ENCODE results near the gene C12orf42.

Gene C12orf42

DNA sequence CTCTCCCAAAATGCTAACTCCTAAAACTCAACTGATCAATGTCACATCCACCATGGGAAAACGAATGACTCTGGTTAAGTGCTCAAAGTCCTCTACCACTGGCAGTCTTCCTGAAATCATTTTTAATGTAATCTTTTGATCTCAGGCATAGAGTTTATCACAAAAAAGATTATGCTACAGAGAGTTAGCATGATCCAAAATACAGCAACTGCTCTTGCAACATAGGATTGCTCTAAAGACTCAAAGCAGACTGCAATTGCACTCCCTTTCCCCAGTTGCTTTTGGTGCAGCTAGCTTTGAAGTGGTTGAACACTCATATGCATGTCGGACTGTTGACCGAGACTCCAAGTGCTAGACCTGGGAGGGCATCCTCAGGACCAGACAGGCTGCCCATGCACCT lies 109.3 kb downstream of the C12orf42 start:
- no peak for TF ChIP-seq SIN3A (IDR thresholded peaks at IDR 0.05; ENCODE audit: borderline replicate concordance, insufficient read depth, low read length)
- TF ChIP-seq TAF1 (IDR thresholded peaks at IDR 0.05; ENCODE audit: borderline replicate concordance, insufficient read depth, low read length), result no peak
- TF ChIP-seq, protein P1, sequence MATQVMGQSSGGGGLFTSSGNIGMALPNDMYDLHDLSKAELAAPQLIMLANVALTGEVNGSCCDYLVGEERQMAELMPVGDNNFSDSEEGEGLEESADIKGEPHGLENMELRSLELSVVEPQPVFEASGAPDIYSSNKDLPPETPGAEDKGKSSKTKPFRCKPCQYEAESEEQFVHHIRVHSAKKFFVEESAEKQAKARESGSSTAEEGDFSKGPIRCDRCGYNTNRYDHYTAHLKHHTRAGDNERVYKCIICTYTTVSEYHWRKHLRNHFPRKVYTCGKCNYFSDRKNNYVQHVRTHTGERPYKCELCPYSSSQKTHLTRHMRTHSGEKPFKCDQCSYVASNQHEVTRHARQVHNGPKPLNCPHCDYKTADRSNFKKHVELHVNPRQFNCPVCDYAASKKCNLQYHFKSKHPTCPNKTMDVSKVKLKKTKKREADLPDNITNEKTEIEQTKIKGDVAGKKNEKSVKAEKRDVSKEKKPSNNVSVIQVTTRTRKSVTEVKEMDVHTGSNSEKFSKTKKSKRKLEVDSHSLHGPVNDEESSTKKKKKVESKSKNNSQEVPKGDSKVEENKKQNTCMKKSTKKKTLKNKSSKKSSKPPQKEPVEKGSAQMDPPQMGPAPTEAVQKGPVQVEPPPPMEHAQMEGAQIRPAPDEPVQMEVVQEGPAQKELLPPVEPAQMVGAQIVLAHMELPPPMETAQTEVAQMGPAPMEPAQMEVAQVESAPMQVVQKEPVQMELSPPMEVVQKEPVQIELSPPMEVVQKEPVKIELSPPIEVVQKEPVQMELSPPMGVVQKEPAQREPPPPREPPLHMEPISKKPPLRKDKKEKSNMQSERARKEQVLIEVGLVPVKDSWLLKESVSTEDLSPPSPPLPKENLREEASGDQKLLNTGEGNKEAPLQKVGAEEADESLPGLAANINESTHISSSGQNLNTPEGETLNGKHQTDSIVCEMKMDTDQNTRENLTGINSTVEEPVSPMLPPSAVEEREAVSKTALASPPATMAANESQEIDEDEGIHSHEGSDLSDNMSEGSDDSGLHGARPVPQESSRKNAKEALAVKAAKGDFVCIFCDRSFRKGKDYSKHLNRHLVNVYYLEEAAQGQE (IDR thresholded peaks at IDR 0.05; ENCODE audit: insufficient read depth in 1 of 2, low read depth in 2 of 2, low read length in 2 of 2), result no peak
- no peak for TF ChIP-seq POLR2AphosphoS5 (IDR thresholded peaks at IDR 0.05; ENCODE audit: low read depth, low read length)
- no peak for TF ChIP-seq FOXP2 (optimal IDR thresholded peaks at IDR 0.05; ENCODE audit: borderline replicate concordance, extremely low read depth, extremely low read length, insufficient read depth)

GRCh38 chr12:103382736-103383346 lies 112.9 kb downstream of the C12orf42 start:
- TF ChIP-seq POLR2AphosphoS5 (IDR thresholded peaks at IDR 0.05; ENCODE audit: low read depth, low read length) (no peak), SIN3A (IDR thresholded peaks at IDR 0.05; ENCODE audit: borderline replicate concordance, insufficient read depth, low read length) (no peak), FOXP2 (optimal IDR thresholded peaks at IDR 0.05; ENCODE audit: borderline replicate concordance, extremely low read depth, extremely low read length, insufficient read depth) (no peak), TAF1 (IDR thresholded peaks at IDR 0.05; ENCODE audit: borderline replicate concordance, insufficient read depth, low read length) (no peak)
- TF ChIP-seq, protein P1 (IDR thresholded peaks at IDR 0.05; ENCODE audit: insufficient read depth in 1 of 2, low read depth in 2 of 2, low read length in 2 of 2), result no peak

DNA sequence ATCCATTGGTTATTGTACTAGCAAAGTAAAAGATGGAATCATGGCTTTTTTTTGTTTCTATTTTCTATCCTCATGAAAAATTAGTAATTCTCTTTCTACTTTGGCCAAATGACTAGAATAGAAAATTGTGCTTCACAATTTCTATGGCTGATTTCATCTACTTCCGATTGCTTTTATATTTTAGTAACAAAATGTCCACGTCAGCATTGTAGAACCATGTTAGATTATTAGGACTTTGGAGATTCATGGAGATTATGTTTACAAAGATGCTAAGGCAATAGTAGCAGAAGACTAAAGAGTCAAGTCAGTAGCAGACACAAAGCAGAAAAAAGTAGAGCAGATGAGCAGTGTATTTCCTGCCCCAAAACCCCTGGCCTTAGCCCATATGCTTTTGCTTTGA lies 113.6 kb downstream of the C12orf42 start:
- no peak for TF ChIP-seq TAF1 (IDR thresholded peaks at IDR 0.05; ENCODE audit: borderline replicate concordance, insufficient read depth, low read length)

DNA sequence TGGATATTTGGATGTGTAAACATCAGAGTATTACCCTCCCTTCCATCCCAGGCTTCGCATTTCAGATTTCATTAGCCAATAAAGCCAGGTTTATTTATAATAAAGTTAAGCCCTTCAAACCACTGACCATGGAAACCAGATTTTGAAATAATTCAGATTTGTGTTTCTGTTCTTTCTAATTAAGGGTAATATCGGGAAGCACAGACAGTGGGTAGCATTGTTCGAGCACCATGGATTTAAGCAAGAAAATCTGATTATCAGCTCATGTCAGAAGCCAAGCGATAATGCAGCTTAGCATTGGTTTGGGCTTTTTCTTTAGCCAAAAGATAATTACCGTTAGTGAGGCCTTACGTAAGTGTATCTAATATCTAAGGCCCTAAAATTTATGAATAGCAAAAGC lies 116.1 kb downstream of the C12orf42 start:
- TF ChIP-seq POLR2AphosphoS5 (IDR thresholded peaks at IDR 0.05; ENCODE audit: low read depth, low read length), result no peak
- TF ChIP-seq FOXP2 (optimal IDR thresholded peaks at IDR 0.05; ENCODE audit: borderline replicate concordance, extremely low read depth, extremely low read length, insufficient read depth), result no peak
- TF ChIP-seq, protein P1 (IDR thresholded peaks at IDR 0.05; ENCODE audit: insufficient read depth in 1 of 2, low read depth in 2 of 2, low read length in 2 of 2), result no peak
- no peak for TF ChIP-seq TAF1 (IDR thresholded peaks at IDR 0.05; ENCODE audit: borderline replicate concordance, insufficient read depth, low read length)
- TF ChIP-seq SIN3A (IDR thresholded peaks at IDR 0.05; ENCODE audit: borderline replicate concordance, insufficient read depth, low read length), result no peak

- TF ChIP-seq, protein P1 (IDR thresholded peaks at IDR 0.05; ENCODE audit: insufficient read depth in 1 of 2, low read depth in 2 of 2, low read length in 2 of 2), result no peak
- no peak for TF ChIP-seq POLR2AphosphoS5 (IDR thresholded peaks at IDR 0.05; ENCODE audit: low read depth, low read length)
- no peak for TF ChIP-seq FOXP2 (optimal IDR thresholded peaks at IDR 0.05; ENCODE audit: borderline replicate concordance, extremely low read depth, extremely low read length, insufficient read depth)
- no peak for TF ChIP-seq SIN3A (IDR thresholded peaks at IDR 0.05; ENCODE audit: borderline replicate concordance, insufficient read depth, low read length)
- no peak for TF ChIP-seq TAF1 (IDR thresholded peaks at IDR 0.05; ENCODE audit: borderline replicate concordance, insufficient read depth, low read length)
Observed at GRCh38 chr12:103373088-103373523, 122.7 kb downstream of the C12orf42 start.
